IPS-18a (cell line): ENCODE measurements around the gene CLIC1.

Experiments used
- H3K27ac ChIP-seq: one replicate; pipeline ENCODE4 v1.5.1; 2013; ENCODE audit warnings: low read length
- H3K27me3 ChIP-seq: one replicate; pipeline ENCODE4 v1.6.1; 2013; ENCODE audit warnings: mild to moderate bottlenecking, low read length; ENCODE audit not compliant: control insufficient read depth, insufficient read depth
- H3K36me3 ChIP-seq: one replicate; pipeline ENCODE4 v1.6.1; 2013; ENCODE audit warnings: low read depth, low read length; ENCODE audit not compliant: control insufficient read depth
- H3K4me1 ChIP-seq: one replicate; pipeline ENCODE4 v1.6.1; 2013; ENCODE audit warnings: low read depth, low read length; ENCODE audit not compliant: control insufficient read depth
- H3K4me3 ChIP-seq: one replicate; pipeline ENCODE4 v1.5.1; 2013; ENCODE audit warnings: low read length
- H3K9ac ChIP-seq: one replicate; pipeline ENCODE4 v1.6.1; 2013; ENCODE audit warnings: mild to moderate bottlenecking, low read length, moderate library complexity
- H3K9me3 ChIP-seq: one replicate; pipeline ENCODE4 v1.6.1; 2013; ENCODE audit warnings: low read depth, low read length; ENCODE audit not compliant: control insufficient read depth

The CLIC1 gene

DNA sequence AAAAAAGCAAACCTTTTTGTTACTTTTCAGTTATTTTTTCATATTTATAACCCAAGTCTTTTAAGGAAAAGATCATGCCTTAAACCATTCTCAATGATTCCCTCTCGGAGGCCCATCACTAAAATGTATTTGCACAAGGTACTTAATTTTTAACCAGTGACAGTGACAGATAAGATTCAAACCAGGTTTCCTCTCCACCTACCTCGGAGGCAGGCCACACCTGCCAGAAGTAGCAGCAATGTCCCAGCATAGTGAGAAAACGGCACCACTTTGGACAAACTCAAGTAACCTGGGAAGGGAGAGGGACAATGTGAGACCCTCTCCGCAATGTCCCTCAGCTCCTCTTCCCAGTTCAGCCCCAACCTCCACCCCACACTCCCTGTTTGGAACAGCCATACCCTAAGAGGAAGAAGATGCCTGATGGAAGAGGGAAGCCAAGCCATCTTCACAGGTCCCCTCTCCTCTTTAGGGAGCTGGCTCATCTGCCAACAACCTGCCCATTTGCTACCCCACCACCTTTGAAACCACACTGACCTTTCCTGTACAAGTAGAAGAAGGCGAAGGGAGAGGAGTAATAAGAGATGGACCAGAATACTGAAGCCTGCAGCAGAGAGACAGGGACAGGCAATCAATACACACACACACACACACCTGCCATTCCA lies 35.5 kb downstream of the CLIC1 start:
- no peaks in the 10 kb centered on the region for H3K9me3 ChIP-seq
- no peaks in the 10 kb centered on the region for H3K27me3 ChIP-seq
- no peak overlapping the region for H3K27ac ChIP-seq
- no peak overlapping the region for H3K9ac ChIP-seq
- peaks cover 4% of the 10 kb centered on the region for H3K36me3 ChIP-seq
- no peak overlapping the region for H3K4me3 ChIP-seq
- no peaks in the 10 kb centered on the region for H3K4me1 ChIP-seq

DNA sequence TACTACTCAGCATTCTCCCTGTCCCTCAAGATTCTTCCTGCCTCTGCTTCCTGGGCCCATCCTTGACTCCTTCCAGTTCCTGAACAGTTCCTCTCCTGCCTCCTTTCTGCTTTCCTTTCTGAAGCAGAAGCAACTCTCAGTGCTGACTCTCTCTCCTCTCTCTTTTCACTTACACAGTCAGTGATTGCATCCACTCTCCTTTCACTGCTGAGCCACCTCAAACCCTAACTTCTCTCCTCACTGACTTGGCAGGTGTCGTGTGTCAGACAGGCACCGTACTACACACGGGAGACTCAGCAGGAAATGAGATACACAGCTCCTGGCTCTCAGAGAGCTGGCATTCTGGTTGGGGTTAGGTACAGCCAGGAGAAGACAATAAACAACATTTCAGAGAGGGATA lies 38.8 kb downstream of the CLIC1 start:
- Histone ChIP-seq H3K9me3 (no peaks in the 10 kb centered on the region), H3K9ac (no peak overlapping the region), H3K27ac (no peak overlapping the region), H3K4me1 (no peaks in the 10 kb centered on the region), H3K36me3 (peaks cover 13% of the 10 kb centered on the region), H3K27me3 (no peaks in the 10 kb centered on the region), H3K4me3 (no peak overlapping the region)

DNA sequence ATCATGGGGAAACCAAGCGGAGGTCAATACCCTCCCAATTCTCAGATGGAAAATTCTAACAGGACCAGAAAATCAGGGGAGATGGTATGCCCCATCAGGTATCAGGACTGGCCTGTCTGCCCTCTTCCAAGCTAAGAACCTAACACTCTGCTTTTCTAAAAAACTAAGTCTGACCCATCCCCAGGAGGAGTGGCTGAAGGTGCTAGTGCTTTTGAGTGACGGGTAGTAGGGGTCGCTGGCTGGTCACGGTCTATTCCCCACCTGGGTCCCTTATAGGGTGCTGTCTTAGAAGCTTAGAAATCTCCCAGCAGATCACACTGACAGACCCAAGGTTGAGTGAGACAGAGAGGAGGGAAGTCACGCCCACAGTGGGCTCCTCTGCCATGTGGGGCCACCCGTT lies 42.8 kb downstream of the CLIC1 start:
- Histone ChIP-seq H3K4me3 (no peak overlapping the region), H3K9me3 (no peaks in the 10 kb centered on the region), H3K27me3 (no peaks in the 10 kb centered on the region), H3K36me3 (peaks cover 16% of the 10 kb centered on the region), H3K4me1 (no peaks in the 10 kb centered on the region), H3K9ac (no peak overlapping the region), H3K27ac (no peak overlapping the region)

DNA sequence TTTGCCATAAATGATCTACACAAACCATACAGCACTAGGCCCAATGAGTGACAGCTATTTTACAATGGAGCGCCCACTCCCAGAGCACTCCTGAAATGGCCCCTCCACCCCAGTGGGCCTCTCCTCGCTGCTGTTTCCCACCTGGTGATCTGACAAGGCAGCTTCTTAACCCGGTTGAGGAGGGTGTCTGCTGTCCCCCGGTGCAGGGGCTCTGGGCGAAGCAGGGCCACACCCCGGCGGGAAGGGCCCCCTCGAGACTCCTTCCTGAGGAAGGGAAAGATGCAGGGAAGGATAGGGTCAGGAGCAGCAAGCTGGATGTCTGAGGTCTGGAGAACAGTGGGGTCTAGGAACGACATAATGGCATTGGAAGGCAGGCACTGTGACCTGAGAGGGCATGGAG lies 43.4 kb downstream of the CLIC1 start:
- Histone ChIP-seq H3K27ac (no peak overlapping the region), H3K27me3 (no peaks in the 10 kb centered on the region), H3K36me3 (peaks cover 16% of the 10 kb centered on the region), H3K9ac (no peak overlapping the region), H3K4me3 (no peak overlapping the region), H3K9me3 (no peaks in the 10 kb centered on the region), H3K4me1 (no peaks in the 10 kb centered on the region)

DNA sequence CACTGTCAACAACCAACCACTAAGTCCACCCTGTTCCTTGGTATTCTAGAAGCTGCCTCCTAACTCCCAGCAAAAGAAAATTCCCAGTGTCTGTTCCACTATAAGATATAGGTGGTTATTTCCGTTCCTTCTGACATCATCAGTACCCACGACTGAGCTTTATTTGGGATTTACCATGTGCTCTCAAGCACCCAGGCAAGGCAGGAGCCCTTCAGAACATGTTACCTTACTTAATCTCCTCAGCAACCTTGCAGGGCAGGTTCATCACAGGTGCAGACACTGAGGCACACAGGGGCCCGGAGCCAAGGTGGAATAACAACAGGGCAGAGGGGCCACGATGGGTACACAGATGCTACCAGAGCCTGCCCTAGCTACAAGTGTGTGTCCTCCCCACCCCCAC lies 44.0 kb downstream of the CLIC1 start:
- Histone ChIP-seq H3K27ac (no peak overlapping the region), H3K36me3 (peaks cover 16% of the 10 kb centered on the region)

DNA sequence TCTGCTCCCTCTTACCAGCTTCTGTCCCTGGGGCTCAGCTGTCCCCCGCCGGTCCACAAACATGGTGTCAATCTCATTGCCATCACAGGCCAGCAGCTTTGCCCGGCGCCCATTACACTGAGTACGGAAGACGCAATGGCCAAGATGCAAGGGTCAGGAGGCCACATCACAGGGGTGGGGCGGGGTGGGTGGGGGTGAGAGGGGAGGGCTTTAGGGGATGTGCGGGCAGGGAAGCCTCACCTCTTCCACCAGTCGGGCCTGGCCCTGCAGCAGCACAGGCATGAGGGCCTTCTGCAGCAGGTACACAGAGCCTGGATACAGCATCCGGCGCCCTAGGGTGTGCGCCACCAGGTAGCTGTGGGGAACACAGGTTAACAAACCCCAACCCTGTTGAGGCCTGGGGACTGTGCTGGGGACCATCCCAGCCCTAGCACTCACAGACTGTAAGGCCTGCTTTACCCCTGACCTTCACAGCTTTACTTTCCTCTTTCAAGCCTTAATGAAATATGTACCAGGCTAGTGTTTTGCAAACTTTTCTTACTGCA lies 44.7 kb downstream of the CLIC1 start:
- Histone ChIP-seq H3K9ac (no peak overlapping the region), H3K4me1 (no peaks in the 10 kb centered on the region), H3K36me3 (peaks cover 14% of the 10 kb centered on the region), H3K9me3 (no peaks in the 10 kb centered on the region), H3K4me3 (no peak overlapping the region), H3K27ac (no peak overlapping the region), H3K27me3 (no peaks in the 10 kb centered on the region)

More for the DNA sequence above, 44.0 kb downstream of the CLIC1 start:
- Histone ChIP-seq H3K27me3 (no peaks in the 10 kb centered on the region), H3K4me1 (no peaks in the 10 kb centered on the region), H3K9ac (no peak overlapping the region), H3K4me3 (no peak overlapping the region), H3K9me3 (no peaks in the 10 kb centered on the region)

DNA sequence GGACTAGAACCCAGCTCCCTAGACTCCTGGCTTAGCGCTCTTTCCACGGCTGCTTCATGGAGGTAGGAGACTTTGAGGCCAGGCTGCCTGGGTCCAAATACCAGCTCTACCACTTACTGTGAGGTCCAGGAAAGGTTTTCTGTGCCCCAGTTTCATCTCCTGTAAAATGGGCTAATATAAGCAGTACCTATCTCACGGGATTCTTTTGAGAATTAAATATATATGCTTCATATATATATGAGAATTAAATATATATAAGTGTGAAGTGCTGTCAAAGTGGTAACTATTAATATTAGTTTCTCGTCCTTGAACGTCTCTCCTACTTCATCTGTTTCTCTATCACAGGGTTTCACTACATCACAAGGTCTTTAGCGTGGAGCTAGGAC lies 45.3 kb downstream of the CLIC1 start:
- H3K36me3 ChIP-seq = peaks cover 12% of the 10 kb centered on the region
- H3K4me1 ChIP-seq = no peaks in the 10 kb centered on the region

DNA sequence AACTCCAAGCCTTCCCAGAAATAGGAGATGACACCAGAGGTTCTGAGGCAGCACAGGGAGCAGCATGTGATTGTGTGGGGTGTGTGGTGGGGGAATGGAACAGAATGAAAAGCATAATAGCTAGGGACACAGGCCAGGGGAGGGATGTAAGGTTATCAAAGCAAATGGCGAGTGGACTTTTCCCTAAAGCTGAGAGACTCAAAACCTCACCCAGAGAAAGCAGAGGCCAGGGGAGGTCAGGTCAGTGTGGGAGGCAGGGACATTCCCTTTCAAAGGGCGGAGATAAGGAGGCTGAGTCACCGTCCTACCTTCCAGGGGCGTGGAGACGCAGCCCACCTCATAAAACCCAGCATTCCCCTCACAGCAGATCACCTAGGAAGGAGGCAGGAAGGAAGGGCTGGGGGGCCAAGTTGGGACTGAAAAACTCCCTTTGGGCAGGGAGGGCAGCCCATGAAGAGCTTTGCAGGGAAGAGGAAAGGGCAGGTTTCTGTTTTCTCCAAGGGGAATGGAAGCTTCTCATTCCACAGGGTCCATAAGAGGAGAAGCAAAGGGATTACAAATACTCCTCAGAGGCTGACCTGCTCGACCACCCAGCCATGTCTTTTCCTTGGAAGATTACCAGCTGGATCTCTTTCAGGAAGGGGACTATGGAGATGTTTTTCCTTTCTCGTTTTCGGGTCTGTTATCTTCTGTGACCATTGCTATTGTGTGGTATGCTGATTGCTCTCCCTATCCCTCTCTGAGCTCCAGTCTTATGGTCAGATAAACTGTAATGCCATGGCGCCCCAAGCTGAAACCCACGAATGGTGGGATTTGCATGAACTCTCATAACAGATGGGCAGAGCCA lies 45.9 kb downstream of the CLIC1 start:
- Histone ChIP-seq H3K9ac (no peak overlapping the region), H3K36me3 (peaks cover 12% of the 10 kb centered on the region), H3K4me1 (no peaks in the 10 kb centered on the region), H3K4me3 (no peak overlapping the region), H3K27me3 (no peaks in the 10 kb centered on the region), H3K27ac (no peak overlapping the region), H3K9me3 (no peaks in the 10 kb centered on the region)

More for the DNA sequence above, 45.3 kb downstream of the CLIC1 start:
- Histone ChIP-seq H3K9me3 (no peaks in the 10 kb centered on the region), H3K27ac (no peak overlapping the region), H3K9ac (no peak overlapping the region), H3K4me3 (no peak overlapping the region), H3K27me3 (no peaks in the 10 kb centered on the region)

DNA sequence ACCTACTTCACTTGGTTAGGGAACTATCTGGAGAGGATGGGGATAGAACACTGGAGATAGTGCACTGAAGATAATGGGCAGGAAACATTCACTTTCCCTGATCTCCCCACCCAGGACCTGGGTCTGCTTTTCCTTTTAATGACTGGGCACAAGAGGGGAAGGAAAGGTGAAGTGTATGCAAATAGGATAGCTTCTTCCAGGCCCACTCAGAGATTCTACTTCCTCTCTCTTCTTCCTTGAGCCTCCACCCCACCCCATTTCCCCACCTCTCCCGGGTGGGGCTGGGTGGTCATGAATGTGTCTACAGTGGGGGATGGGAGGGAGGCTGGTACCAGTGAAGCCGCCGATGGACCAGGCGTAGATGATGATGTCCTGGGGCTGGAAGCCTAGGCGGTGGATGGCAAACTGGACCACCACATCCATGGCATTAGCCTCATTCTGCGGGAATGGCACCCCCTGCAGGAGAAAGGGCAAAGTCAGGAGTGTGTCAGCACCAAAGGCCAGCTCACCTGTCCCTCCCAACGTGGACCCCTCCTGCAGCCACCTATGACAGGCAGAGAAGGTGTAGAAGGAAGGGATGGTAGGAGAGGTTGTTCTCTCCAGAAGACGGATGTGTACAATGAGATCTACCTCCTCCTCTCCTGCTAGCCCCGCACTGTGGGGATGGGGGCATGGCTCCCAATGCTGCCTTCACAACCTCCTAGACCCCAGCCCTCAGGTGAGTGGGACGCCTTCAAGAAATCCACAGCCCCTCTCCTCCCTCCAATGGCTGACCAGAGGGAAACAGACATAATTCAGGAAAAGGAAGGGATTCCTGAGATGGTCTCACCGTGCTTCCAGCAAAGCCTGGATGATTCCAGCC lies 46.9 kb downstream of the CLIC1 start:
- no peaks in the 10 kb centered on the region for H3K27me3 ChIP-seq
- no peak overlapping the region for H3K9ac ChIP-seq
- peaks cover 5% of the 10 kb centered on the region for H3K36me3 ChIP-seq
- no peak overlapping the region for H3K27ac ChIP-seq
- H3K4me3 ChIP-seq = no peak overlapping the region
- H3K4me1 ChIP-seq = no peaks in the 10 kb centered on the region
- no peaks in the 10 kb centered on the region for H3K9me3 ChIP-seq

DNA sequence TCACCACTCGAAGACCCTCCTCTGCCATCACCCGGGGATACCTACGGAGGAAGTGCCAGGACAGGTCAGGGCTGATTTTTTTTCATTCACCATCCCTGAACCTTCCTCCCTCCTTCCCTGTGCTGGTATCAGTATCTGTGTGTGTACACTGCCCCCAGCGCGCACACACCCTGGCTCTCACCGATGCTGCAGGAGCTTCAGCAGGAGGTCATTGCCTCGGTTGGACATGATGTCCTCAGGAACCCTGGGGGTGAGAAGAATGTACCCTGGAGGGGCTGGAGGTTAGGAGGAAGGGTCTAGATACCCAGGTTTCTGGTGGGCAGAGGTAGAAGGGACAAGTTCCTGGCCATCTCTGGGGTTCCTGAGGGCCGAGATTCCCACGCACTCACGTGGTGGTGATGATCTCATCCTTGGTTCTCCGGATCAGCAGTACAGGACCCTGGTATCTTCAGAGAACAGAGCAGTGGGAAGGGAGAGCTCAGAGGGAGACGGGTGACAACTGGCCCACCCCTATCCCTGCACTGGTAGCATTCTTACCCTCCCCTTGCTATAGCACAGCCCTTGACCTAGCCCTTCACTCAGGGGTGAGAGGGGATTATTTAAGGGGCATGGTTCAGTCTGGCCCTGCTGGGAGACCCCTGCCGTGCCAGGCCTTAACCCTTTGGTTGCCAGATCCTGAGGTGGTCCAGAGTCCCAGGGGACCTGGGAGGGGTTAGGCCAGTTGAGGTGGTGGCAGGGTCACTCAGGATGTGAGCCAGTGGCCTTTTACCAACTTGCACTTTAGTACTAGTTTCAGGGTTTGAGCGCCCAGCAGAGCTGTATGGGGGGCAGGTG lies 48.3 kb downstream of the CLIC1 start:
- Histone ChIP-seq H3K9me3 (no peaks in the 10 kb centered on the region), H3K27ac (no peak overlapping the region), H3K4me1 (peaks cover 5% of the 10 kb centered on the region), H3K4me3 (no peak overlapping the region), H3K36me3 (peaks cover 3% of the 10 kb centered on the region), H3K27me3 (no peaks in the 10 kb centered on the region), H3K9ac (no peak overlapping the region)
